Smooth muscle cell of trachea (primary cell): ENCODE data around the gene BDKRB1. TPM values are rescaled to one million over a fixed set of nuclear protein-coding genes. Genes with fewer than 3 reads are reported as not detected.

Source experiments
- total RNA-seq: library from RNA; depleted of rRNA; stranded (reverse); fragments of >200 nt; gene quantifications from 2 replicates; pipeline ENCODE4 v1.2.1, GENCODE V29; 2014

Gene BDKRB1
- 9.7 and 37.2 TPM in 2 replicates for total RNA-seq

DNA sequence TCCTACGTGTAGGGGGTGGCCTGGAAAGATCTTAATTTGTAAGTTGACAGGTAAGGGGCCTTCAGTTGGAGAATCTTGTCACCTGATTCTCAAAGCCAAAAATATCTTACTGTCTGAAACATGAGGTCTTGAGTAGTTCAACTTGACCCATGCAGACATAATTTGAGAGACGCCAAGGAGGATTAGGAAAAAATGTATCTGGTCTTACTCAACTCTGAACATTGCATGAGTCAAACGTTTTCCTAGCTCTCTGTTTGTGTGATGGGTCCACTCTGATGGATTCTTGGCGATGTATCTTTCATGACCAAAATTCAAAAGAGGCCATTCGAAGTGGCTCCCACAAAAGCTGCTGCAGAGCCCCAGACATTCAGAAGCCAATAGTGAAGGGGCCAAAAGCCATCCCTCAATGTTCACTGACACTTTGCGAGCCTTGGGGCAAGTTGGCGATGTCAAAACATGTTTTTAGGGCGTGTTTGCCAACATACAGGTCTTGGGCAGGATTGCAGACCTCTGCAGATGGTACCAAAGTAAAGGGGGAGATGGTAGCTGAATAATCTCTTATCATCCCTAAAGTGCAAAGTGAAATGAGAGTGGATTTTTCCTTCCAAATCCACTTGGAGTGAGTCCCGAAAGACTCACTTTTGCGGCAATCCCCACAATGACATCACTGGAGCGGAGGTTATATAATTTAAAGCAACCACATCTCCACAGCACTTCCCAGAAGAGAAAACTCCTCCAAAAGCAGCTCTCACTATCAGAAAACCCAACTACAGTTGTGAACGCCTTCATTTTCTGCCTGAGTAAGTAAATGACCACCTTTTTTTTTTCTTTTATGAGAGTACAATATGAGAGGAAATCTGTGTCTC lies at the start of gene BDKRB1:
Gene BDKRB1, plus strand, starts transcription at position 710 of the 866 bp plus-strand sequence. CDS start 7,473 bp downstream, outside the sequence.

Other genes starting within 250 kb of the BDKRB1 start
- gene C14orf132, start 216.8 kb upstream of the BDKRB1 start, total RNA-seq = 31.9 and 59.4 TPM in 2 replicates
- 67.2 and 253 TPM in 2 replicates for gene BDKRB2, start 51.4 kb upstream of the BDKRB1 start, total RNA-seq
- gene ATG2B, start 107.1 kb downstream of the BDKRB1 start, total RNA-seq = 29.1 and 32.3 TPM in 2 replicates
- 49.9 and 63.2 TPM in 2 replicates for gene GSKIP, start 107.3 kb downstream of the BDKRB1 start, total RNA-seq
- gene AK7, start 135.9 kb downstream of the BDKRB1 start, total RNA-seq = 2.3 and 4.2 TPM in 2 replicates
- 94.4 and 113 TPM in 2 replicates for gene PAPOLA, start 246.2 kb downstream of the BDKRB1 start, total RNA-seq